Hippocampal formation (tissue), 2 donors: Measurements from ENCODE around the gene ZDHHC24.

ENCODE experiments used
- DNase-seq, 2 donors: peaks; one replicate each; lab custom pipeline; 2025; lab: John Stamatoyannopoulos, UW

Gene ZDHHC24

DNA sequence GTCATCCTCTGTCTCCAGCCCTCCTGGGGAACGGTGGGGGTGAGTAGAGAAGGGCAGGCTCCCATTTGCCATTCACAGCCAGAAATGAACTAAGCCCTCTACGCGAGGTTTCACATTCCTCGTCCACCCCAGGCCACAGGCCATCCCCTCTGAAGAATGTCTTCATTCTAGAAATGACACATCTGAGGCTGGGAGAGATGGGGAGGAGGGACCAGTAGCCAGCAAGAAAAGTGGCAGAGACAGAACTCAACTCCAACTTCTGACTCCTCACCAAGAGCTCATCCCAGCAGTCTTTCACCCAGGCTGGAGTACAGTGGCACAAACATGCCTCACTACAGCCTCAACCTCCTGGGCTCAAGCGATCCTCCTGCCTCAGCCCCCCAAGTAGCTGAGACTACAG is 19.1 kb upstream of the ZDHHC24 start:
- DNase-seq: no peak

DNA sequence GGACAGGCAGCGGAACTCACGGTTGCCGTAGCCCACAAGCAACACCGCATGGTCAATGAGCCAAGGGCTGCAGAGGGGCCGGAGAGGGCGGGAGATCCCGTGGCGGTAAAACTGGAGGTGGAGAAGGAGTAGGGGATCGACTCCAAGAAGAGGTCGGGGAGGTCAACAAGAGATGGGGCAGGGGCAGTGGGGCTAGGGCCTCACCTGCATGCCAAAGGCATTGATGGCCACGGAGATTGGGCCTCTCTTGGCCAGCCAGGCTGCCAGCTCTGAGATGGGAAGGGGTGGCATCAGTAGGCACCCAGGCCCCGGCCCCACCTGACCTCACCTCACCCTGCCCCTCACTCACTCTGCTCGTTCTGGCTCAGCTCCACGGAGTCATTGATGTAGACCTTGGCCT is 18.7 kb upstream of the ZDHHC24 start:
- no peak for DNase-seq

DNA sequence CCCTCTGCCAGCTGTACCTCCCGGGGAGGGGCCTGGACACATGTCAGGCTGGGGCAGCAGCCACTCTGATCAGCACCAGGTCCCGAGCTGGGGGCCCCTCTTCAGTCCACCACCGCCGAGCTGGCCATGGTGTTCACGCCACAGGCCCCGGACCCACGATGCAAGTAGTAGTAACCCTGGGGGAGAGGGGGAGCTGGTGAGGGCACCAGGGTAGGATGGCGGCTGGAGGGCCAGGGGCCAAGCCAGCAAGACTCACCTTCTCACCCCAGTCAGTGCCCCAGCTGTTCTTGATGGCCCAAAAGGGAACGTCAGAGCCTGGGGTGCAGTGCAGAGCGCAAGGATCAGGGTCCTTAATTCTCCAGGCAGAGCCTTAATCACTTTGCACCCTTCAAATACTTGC is 18.0 kb upstream of the ZDHHC24 start:
- no peak for DNase-seq

DNA sequence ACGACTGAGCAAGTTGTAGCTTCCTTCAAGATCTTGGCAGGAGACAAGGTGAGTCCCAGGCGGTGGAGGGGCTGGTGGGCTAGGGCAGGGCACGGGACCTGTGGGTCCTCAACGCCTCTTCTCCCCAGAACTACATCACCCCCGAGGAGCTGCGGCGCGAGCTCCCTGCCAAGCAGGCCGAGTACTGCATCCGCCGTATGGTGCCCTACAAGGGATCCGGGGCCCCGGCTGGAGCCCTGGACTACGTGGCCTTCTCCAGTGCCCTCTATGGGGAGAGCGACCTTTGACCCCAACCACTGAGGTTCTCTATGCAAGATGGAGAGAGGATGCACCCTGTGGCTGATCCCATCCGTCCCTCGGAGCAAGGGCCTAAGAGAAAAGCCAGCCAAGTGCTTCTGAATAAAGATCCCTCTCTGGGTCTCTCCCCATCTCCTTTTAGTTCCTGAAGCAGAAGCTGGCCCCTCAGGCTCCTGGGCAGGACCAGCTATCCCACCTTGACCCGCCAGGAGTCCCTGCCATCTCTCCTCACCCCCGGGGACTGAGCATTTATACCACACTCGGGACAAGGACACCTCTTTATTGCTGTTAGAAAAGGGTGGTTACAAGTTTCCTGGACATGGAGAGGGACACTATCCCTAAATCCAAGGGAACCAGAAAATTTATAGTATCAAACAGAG is 17.2 kb upstream of the ZDHHC24 start:
- DNase-seq: no peak

DNA sequence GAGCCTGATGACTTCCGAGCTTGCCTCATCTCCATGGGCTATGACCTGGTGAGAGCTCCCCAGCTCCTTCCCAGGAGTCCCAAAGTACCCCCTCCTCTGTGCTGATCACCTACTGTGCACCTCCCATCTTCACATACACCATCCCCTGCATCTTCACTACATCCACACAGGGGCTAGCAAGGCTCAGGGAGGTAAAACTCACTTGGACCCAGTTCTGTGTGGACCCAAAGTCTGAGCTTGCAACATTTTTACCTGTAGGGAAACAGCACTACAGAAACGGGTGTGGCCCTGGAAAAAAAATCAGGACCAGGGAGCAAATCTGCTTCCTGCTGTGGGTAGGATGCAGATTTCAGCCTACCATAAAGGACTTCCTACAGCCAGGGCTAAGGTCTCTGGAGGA is 16.4 kb upstream of the ZDHHC24 start:
- DNase-seq: no peak

DNA sequence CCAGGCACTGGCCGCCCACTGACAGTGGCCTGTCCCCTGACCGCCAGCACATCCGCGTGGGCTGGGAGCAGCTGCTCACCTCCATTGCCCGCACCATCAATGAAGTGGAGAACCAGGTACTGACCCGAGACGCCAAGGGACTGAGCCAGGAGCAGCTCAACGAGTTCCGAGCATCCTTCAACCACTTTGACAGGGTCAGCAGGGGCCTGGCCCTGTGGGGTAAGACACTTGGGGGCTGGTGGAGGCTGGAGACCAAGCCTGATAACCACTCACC is 16.1 kb upstream of the ZDHHC24 start:
- no peak for DNase-seq

DNA sequence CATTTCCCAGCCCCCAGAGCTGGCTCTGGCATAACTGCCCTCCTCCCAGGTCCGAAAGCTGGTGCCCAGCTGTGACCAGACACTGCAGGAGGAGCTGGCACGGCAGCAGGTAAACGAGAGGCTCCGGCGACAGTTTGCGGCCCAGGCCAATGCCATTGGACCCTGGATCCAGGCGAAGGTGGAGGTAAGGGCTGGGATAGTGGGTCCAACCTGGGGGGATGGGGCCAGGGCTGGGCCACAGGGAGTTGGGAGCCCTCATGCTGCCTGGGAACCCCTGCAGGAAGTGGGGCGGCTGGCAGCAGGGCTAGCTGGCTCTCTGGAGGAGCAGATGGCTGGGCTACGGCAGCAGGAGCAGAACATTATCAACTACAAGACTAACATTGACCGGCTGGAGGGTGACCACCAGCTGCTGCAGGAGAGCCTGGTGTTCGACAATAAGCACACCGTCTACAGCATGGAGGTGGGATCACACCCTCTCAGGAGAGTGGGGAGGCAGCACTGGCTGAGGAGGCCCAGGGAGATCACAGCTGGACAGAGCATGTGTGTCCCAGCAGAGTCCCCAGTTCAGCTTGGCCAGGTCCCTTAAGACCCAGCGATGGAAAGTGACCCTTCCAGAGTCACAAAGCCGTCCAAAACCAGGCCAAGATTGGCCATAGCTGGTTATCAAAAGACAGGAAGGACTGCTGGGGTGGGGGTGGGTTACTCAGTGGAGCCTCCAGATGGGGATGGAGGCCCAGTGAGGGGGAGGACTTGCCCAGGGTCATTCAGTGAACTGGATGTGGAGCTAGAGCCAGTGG is 15.5 kb upstream of the ZDHHC24 start:
- no peak for DNase-seq

DNA sequence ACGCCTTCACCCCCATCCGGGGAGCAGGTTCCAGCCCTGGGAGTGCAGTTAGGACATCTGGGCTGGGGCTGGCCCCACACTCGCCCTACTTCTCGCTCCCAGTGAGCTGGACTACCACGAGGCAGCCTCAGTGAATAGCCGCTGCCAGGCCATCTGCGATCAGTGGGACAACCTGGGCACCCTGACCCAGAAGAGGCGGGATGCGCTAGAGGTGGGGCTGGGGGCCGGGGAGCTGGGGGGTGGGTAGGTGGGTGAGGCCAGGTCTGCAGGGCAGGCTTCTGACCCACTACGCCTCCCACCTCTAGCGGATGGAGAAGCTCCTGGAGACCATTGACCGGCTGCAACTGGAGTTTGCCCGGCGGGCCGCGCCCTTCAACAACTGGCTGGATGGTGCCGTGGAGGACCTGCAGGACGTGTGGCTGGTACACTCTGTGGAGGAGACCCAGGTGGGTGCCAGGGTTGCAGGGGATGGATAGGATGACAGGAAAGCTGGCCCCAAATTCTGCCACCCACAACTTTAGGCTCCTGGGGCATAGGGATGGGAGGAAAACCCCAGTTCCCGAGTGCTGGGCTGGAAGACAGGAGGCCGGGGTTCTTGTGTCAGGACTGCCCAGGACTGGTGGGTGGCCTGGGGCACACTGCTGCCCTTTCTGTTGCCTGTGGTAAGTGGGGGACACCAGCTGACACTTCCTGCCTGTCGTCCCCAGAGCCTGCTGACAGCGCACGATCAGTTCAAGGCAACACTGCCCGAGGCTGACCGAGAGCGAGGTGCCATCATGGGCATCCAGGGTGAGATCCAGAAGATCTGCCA is 14.2 kb upstream of the ZDHHC24 start:
- DNase-seq: no peak

DNA sequence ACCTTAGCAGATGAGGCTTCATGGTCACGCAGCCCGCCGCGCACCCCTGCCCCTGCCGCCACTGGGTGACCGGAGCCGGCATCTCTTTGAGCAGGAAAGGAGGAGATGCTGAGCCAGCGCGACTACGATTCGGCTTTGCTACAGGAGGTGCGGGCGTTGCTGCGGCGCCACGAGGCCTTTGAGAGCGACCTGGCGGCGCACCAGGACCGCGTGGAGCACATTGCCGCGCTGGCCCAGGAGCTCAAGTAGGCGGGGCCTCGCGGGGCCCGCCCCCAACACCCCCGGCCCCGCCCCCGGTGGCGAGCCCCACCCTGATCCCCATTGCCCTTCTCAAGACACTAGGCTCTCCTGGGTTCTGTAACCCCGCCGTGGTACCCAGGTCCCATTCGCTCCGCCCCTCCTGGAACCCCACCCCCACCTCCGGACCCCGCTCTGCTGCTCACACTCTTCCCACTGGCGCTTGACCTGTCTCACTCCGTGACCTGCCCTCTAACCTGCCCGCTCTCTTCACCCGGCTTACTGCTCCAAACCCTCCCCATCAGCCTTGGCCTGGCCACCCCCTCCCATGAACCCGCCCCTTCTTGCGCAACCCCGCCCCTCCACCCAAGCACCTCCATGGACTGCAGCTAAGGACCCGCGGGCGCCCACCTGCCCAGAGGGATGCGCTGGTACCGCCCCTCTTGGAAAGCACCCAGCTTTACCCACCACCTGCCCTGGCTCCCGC is 13.5 kb upstream of the ZDHHC24 start:
- no peak for DNase-seq

DNA sequence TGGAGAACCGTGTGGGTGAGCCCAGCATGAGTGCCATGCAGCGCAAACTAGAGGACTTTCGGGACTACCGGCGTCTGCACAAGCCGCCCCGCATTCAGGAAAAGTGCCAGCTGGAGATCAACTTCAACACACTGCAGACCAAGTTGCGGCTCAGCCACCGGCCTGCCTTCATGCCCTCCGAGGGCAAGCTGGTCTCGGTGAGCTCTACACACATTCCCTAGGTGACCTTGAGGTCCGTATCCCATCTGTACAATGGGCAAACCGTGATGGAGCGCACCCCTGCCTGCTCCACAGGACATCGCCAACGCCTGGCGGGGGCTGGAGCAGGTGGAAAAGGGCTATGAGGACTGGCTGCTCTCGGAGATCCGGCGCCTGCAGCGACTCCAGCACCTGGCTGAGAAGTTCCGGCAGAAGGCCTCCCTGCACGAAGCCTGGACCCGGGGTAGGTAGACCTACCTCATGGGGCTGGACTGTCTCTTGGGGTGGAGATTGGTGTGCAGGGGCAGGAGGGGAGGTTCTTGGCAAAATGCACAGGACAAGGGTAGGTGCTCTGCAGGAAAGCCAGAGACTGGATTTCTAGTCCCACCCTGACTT is 12.0 kb upstream of the ZDHHC24 start:
- DNase-seq: no peak

DNA sequence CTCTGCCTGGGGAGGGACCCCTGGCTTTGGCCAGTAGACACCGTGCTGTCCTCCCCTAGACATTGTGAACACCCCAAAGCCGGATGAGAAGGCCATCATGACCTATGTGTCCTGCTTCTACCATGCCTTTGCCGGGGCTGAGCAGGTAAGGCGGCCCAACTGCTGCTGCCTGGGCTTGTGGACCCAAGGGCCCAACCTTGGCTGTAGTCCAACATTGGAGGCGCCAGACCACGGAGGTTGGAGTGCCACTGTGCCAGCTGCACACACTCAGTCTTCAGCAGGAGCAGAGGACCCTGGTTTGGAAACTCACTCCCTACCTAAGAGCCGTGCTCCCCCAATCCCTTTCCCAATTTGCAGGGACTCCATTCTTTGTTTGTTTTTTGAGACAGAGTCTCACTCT is 10.2 kb upstream of the ZDHHC24 start:
- DNase-seq: no peak

DNA sequence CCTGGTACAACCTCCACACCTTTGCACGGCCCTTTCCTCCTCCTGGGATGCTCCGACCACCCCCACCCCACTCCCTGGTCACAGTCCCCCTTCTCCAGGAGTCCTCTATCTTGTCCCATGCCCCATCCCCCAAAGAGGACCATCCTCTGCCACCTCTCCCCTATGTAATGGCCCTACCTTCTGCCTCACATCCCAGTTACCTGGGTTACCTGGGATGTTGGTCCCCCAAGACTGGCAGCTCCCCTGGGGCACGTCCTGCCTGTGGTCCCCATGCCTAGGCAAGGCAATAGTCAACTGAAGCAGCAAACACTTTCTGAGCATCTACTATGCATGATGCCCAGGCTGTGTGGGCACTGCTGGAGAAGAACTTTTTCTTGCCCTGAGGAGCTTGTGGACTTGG is 9.6 kb upstream of the ZDHHC24 start:
- no peak for DNase-seq

DNA sequence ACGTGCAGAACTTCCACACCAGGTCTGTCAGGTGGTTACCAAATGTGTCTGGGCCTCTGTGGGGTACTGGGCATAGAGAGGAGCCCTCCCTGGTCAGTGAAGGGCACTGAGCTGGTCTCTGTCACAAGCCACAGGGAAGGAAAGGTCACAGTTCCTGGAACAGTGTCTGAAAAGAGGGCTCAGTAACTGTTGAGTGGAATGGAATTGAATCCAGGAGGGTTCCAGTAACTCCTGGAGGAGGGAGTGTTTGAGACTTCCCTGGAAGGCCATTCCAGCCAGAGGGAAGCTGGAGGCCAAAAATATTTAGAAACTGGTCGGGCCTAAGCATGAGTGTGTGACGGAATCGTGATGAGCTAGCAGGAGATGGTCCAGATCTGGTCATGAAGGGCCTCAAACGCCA is 8.8 kb upstream of the ZDHHC24 start:
- DNase-seq: no peak

DNA sequence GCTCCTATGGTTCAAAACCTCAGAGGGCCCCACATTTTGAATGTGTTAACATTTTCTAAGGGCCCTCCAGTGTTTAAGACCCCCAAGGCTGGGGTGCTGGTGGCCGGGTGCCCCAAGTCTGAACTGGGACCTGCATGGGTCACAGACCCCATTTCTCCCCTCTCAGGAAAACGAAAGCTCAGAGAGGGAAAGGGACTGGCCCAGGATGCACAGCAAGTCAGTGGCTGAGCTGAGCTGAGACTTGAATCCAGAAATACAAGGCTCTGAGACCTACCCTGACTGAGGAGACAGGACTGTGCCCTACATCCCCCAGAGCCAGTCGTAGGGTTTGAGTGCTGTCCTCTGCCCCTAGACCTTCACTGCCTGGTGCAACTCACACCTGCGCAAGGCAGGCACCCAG is 5.0 kb upstream of the ZDHHC24 start:
- no peak for DNase-seq

DNA sequence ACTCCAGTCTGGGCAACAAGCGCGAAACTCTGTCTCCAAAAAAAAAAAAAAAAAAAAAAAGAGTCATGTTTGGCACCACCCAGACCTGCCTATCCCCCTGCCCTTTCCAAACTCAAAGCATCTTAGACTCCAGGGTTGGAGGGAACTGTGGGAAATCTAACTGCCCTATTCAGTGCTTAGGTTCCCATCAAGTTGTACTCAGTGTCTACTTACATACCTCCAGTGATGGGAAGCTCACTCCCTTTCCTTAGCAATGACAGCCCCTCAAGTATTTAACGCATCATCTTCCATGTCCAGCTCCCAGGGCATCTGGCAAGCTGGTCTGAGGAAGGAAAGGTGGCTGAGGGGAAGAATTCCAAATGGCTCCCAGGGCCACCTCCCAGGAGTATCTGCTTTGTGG is 3.8 kb upstream of the ZDHHC24 start:
- DNase-seq: no peak

DNA sequence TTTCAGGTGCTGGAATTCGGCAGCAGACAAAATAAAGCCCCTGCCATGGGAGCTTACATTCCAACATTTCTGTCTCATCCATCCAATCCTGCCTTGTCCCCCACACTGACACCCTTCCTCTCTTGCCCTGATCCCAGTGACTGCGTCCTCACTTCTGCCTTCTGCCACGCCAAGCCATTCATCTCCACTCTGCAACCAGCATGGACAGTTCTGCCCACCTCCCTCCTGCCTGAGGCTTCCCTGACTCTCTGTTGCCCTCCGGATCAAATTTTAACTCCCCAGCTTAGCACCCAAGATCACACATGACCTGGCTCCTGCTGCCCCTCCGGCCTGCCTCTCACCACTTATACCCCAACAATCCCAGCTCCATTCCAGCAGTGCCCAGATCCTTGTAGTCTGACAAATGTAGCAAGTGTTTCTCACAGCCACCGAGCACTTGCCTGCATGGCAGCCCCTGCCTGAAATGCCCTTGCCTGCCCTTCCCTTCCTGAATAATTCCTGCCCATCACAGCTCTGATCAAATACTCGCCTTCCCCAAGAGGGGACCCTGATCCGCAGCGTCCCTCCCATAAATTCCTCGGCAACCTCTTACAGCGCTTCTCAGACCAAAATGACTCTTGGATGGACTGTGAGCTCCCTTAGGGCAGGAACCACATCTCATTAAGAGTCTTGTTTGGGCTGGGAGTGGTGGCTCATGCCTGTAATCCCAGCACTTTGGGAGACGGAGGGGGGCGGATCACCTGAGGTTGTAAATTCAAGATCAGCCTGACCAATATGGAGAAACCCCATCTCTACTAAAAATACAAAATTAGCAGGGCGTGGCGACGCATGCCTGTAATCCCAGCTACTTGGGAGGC is 3.2 kb upstream of the ZDHHC24 start:
- DNase-seq: no peak

DNA sequence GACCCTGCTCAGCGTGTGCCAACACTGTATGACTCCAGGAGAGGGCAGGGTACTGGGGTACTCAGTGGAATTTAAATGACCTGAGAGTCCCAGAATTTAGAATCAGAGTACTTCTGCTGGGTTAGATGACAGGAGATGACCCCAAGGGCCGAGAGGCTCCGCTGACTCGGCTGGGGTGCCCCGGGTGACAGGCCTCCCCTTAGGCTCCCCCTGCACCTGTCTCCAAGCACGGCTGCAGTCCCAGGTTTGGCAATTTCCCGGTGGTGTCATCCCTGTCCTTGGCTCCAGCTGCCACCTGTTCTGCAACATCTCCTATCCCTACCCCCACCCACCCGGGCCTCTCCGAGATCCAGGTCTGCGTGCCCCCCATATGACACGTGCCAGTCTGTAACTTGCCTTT is 2.2 kb upstream of the ZDHHC24 start:
- DNase-seq: no peak

DNA sequence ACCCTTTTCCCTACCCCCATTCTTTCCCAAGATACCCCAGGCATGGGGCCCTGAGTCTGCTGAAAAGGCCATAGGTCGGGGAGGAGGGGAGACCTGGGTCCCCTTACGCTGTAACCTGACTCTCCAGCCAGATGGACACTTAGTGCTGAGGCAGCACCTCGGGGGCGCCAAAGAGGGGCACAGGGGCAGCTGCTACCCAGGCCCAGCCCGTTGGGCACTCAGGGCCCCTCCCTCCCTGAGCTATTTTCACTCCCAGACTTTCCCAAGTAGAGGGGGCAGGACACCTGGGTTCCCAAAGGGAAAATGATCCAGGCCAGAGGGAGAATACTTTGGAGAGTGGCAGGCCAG is 1.8 kb upstream of the ZDHHC24 start:
- DNase-seq: no peak

DNA sequence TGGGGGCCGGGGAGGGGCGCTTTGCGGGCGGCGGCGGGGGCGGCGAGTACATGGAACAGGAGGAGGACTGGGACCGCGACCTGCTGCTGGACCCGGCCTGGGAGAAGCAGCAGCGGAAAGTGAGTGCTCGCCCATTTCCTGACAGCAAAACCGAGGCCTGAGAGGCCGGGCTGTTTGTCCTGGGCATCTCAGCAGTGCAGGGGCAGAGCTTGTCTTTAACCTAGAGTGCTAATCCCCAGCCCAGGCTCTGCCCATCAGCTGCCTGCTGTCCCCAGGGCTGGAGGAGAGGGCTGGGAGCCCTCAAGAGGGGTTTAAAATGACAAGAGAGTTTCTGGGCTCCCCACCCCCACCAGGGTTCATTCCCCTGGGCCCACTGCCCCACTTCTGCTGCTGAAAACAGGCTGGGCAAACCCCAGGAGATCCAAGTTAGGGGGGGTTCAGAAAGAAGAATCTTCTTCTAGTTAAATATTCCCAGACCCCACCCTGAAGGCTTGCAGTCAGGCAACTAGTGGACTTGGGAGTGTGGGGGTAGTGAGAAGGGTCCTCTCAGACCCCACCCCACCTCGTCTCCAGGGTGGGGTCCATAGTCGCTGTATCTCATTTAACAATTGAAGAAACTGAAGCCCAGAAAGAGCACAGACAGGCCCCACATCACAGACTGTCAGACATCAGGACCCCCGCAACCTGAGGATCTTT is 1.3 kb upstream of the ZDHHC24 start:
- DNase-seq: no peak

DNA sequence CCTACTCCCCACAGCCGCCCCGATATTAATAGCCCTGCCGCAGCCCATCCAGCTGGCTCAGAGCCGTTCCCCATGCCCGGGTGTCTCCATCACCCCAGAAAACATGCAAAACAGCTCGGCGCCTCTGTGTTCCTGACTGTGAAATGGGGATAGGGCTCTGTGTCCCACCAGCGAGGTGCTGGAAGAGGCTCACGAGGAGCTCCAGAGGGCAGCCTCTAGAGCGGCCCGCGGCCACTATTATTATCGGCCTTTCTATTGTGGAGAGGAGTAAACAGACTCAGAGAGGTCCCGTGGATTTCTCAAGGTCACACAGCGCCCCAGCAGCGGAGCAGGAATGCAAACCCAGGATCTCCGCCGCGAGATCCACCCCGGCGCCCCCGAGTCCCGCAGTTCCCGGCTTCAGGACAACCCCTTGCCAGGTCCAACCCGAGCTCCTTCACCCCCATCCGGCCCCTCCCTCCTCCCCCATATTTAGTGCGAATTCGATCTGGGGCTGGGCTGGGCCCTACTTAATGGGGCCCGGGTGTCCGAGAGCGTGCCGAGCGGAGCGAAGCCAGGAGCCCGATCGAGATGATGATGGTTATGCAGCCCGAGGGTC is 619 bp upstream of the ZDHHC24 start, which contains the start of gene ACTN3:
Gene ACTN3 (plus strand): TSS at position 536 of the 598 bp plus-strand sequence. CDS start 35 bp downstream, at position 571.
- DNase-seq: no peak
